ENCODE data around the gene PRDM1. TPM values are rescaled to one million over a fixed set of nuclear protein-coding genes. Genes with fewer than 3 reads are reported as not detected.

The PRDM1 gene
- polyA plus RNA-seq, 1 experiment, result 4.6 TPM

GRCh38 chr6:106082735-106083398 is 3.3 kb upstream of the PRDM1 start:
- Histone ChIP-seq H3K4me3 (ENCODE audit: low read depth, low read length) (no peak overlapping the region), H3K36me3 (ENCODE audit: control insufficient read depth, insufficient read depth, low read length) (no peaks in the 10 kb centered on the region), H3K27me3 (ENCODE audit: control insufficient read depth, insufficient read depth, low read length) (no peaks in the 10 kb centered on the region)
- DNase-seq (ENCODE audit: low read depth), result no peak
- POLR2A ChIA-PET, result no interaction called here
- CTCF ChIA-PET, result interaction anchor here (1.1 to 3.3 kb wide), 5 partner anchors 90 to 653 kb away, joined by 3 to 26 read pairs (median 3); no protein-coding TSS in a partner anchor
- TF ChIP-seq CTCF (IDR thresholded peaks at IDR 0.05; ENCODE audit: insufficient read depth, low read depth, low read length), result no peak

GRCh38 chr6:106083618-106084017 is 2.5 kb upstream of the PRDM1 start:
- no peaks in the 10 kb centered on the region for H3K36me3 ChIP-seq (ENCODE audit: control insufficient read depth, insufficient read depth, low read length)
- no peaks in the 10 kb centered on the region for H3K27me3 ChIP-seq (ENCODE audit: control insufficient read depth, insufficient read depth, low read length)
- no peak for DNase-seq (ENCODE audit: low read depth)
- no peak overlapping the region for H3K4me3 ChIP-seq (ENCODE audit: low read depth, low read length)
- ChIA-PET POLR2A (interaction anchor here (0.6 kb wide), 1 partner anchor 232 kb away, joined by 3 read pairs; no protein-coding TSS in a partner anchor), CTCF (interaction anchor here (0.9 to 3.3 kb wide), 10 partner anchors 15 to 654 kb away, joined by 3 to 26 read pairs (median 3); no protein-coding TSS in a partner anchor)
- no peak for TF ChIP-seq CTCF (IDR thresholded peaks at IDR 0.05; ENCODE audit: insufficient read depth, low read depth, low read length)

GRCh38 chr6:106084106-106084988 is 1.8 kb upstream of the PRDM1 start:
- no peak overlapping the region for H3K4me3 ChIP-seq (ENCODE audit: low read depth, low read length)
- ChIA-PET POLR2A (interaction anchor here (0.6 kb wide), 2 partner anchors 233 to 346 kb away, joined by 3 read pairs; no protein-coding TSS in a partner anchor), CTCF (interaction anchor here (0.7 to 3.3 kb wide), 11 partner anchors 15 to 654 kb away, joined by 3 to 26 read pairs (median 3); no protein-coding TSS in a partner anchor)
- no peaks in the 10 kb centered on the region for H3K27me3 ChIP-seq (ENCODE audit: control insufficient read depth, insufficient read depth, low read length)
- peak; percentile 89 for TF ChIP-seq CTCF (IDR thresholded peaks at IDR 0.05; ENCODE audit: insufficient read depth, low read depth, low read length)
- no peak for DNase-seq (ENCODE audit: low read depth)
- H3K36me3 ChIP-seq (ENCODE audit: control insufficient read depth, insufficient read depth, low read length), result no peaks in the 10 kb centered on the region

- CTCF ChIA-PET, result interaction anchor here (0.7 to 3.3 kb wide), 14 partner anchors 24 to 652 kb away, joined by 3 to 26 read pairs (median 4); no protein-coding TSS in a partner anchor
- POLR2A ChIA-PET, result no interaction called here
- H3K4me3 ChIP-seq (ENCODE audit: low read depth, low read length), result peak overlapping the region; percentile 73
- no peaks in the 10 kb centered on the region for H3K27me3 ChIP-seq (ENCODE audit: control insufficient read depth, insufficient read depth, low read length)
- DNase-seq (ENCODE audit: low read depth), result no peak
- no peaks in the 10 kb centered on the region for H3K36me3 ChIP-seq (ENCODE audit: control insufficient read depth, insufficient read depth, low read length)
- no peak for TF ChIP-seq CTCF (IDR thresholded peaks at IDR 0.05; ENCODE audit: insufficient read depth, low read depth, low read length)
These were observed 996 bp upstream of the PRDM1 start for GRCh38 chr6:106084989-106085691.

All from BJ (cell line).